Activated T-cell treated with anti-CD3 and anti-CD28 coated beads for 48 hours (primary cell): ENCODE results near the gene USP5.
"Not testable (repeated sequence)": the region's sequence is repeated elsewhere in the genome, so short reads cannot be mapped to it uniquely, and the experiment has no call there.

Source experiments
- DNase-seq: peaks from one replicate; pipeline ENCODE4 v3.0.0-alpha.2; 2020; ENCODE audit warnings: low read depth

Gene USP5

GRCh38 chr12:6888794-6889193, 36.8 kb downstream of the USP5 start:
- DNase-seq: not testable (repeated sequence)

GRCh38 chr12:6889775-6890573, 38.0 kb downstream of the USP5 start:
- not testable (repeated sequence) for DNase-seq

GRCh38 chr12:6890789-6891645, 39.1 kb downstream of the USP5 start:
- peak; percentile 99 for DNase-seq

GRCh38 chr12:6891646-6892001, 39.7 kb downstream of the USP5 start:
- DNase-seq: no peak

- DNase-seq: not testable (repeated sequence)
Measured at GRCh38 chr12:6892683-6893082, 40.7 kb downstream of the USP5 start.

- no peak for DNase-seq
Measured at GRCh38 chr12:6894321-6894720, 42.4 kb downstream of the USP5 start.

GRCh38 chr12:6896846-6897435, 45.0 kb downstream of the USP5 start:
- no peak for DNase-seq

- no peak for DNase-seq
Measured at GRCh38 chr12:6899427-6899826, 47.5 kb downstream of the USP5 start.

- DNase-seq: no peak
Measured at GRCh38 chr12:6899837-6900519, 48.0 kb downstream of the USP5 start.

- no peak for DNase-seq
Measured at GRCh38 chr12:6902448-6902847, 50.5 kb downstream of the USP5 start.

GRCh38 chr12:6903722-6904121, 51.8 kb downstream of the USP5 start:
- DNase-seq: no peak

GRCh38 chr12:6904280-6905276, 52.6 kb downstream of the USP5 start, which contains the start of gene LRRC23:
TSS of gene LRRC23 (plus strand) at chr12:6904822. CDS start at chr12:6905634, 812 bp downstream.
- DNase-seq: peak; percentile 96

GRCh38 chr12:6905414-6906040, 53.6 kb downstream of the USP5 start:
- DNase-seq: no peak

GRCh38 chr12:6908141-6908540, 56.2 kb downstream of the USP5 start:
- not testable (repeated sequence) for DNase-seq

- no peak for DNase-seq
Measured at GRCh38 chr12:6909421-6910145, 57.6 kb downstream of the USP5 start.

- DNase-seq: no peak
Measured at GRCh38 chr12:6912164-6912935, 60.4 kb downstream of the USP5 start.

- peak; percentile 78 for DNase-seq
Measured at GRCh38 chr12:6914246-6914946, 62.4 kb downstream of the USP5 start, which contains the start of gene ENO2. TSS of gene ENO2 (plus strand) at chr12:6914580. CDS start at chr12:6915833, 1,253 bp downstream.
